Endometrial microvascular endothelial cells (primary cell): ENCODE results near the gene RGS6. TPM values are rescaled to one million over a fixed set of nuclear protein-coding genes. Genes with fewer than 3 reads are reported as not detected.

Source experiments
- in situ Hi-C: cut with HindIII; loops from 2 replicates; pipeline ENCODE4 v1.10.0; 2017; ENCODE audit warnings: low sequenced_read_pairs, low pct_unique_long_range_greater_than_20kb; ENCODE audit errors: inconsistent ontology term
- total RNA-seq: library from RNA; depleted of rRNA; stranded (reverse); fragments of >200 nt; gene quantifications from one replicate; pipeline ENCODE4 v1.2.3, GENCODE V29; 2015; ENCODE audit errors: inconsistent ontology term

RGS6 gene
- total RNA-seq, 1 donor from 2014 or later = not detected

- in situ Hi-C loops = no loop called here
These were observed 628.8 kb downstream of the RGS6 start for GRCh38 chr14:72560889-72561493.

- in situ Hi-C loops = no loop called here
These were observed 630.1 kb downstream of the RGS6 start for GRCh38 chr14:72562300-72562699.

- in situ Hi-C loops = no loop called here
These were observed 631.4 kb downstream of the RGS6 start for GRCh38 chr14:72563676-72564075.

- in situ Hi-C loops = no loop called here
These were observed 632.9 kb downstream of the RGS6 start for GRCh38 chr14:72565149-72565559.

GRCh38 chr14:72565917-72566316 lies 633.7 kb downstream of the RGS6 start:
- in situ Hi-C loops = no loop called here

GRCh38 chr14:72567226-72567625 lies 635.0 kb downstream of the RGS6 start:
- in situ Hi-C loops = no loop called here

GRCh38 chr14:72568296-72568992 lies 636.2 kb downstream of the RGS6 start:
- in situ Hi-C loops = no loop called here

GRCh38 chr14:72573725-72574417 lies 641.6 kb downstream of the RGS6 start:
- in situ Hi-C loops = no loop called here

GRCh38 chr14:72574715-72575114 lies 642.5 kb downstream of the RGS6 start:
- in situ Hi-C loops = no loop called here

- in situ Hi-C loops = no loop called here
These were observed 644.0 kb downstream of the RGS6 start for GRCh38 chr14:72576258-72576657.

- in situ Hi-C loops = no loop called here
These were observed 645.3 kb downstream of the RGS6 start for GRCh38 chr14:72577521-72577920.

GRCh38 chr14:72578514-72578913 lies 646.3 kb downstream of the RGS6 start:
- in situ Hi-C loops = no loop called here

- in situ Hi-C loops = no loop called here
These were observed 650.4 kb downstream of the RGS6 start for GRCh38 chr14:72582582-72582981.

- in situ Hi-C loops = no loop called here
These were observed 651.4 kb downstream of the RGS6 start for GRCh38 chr14:72583316-72584272.

GRCh38 chr14:72588521-72588920 lies 656.3 kb downstream of the RGS6 start:
- in situ Hi-C loops = no loop called here

- in situ Hi-C loops = no loop called here
These were observed 657.4 kb downstream of the RGS6 start for GRCh38 chr14:72589652-72590051.

GRCh38 chr14:72590577-72590976 lies 658.3 kb downstream of the RGS6 start:
- in situ Hi-C loops = no loop called here

- in situ Hi-C loops = no loop called here
These were observed 659.2 kb downstream of the RGS6 start for GRCh38 chr14:72591391-72591790.
